Measurements from ENCODE around the gene SSBP3.

Gene SSBP3

DNA sequence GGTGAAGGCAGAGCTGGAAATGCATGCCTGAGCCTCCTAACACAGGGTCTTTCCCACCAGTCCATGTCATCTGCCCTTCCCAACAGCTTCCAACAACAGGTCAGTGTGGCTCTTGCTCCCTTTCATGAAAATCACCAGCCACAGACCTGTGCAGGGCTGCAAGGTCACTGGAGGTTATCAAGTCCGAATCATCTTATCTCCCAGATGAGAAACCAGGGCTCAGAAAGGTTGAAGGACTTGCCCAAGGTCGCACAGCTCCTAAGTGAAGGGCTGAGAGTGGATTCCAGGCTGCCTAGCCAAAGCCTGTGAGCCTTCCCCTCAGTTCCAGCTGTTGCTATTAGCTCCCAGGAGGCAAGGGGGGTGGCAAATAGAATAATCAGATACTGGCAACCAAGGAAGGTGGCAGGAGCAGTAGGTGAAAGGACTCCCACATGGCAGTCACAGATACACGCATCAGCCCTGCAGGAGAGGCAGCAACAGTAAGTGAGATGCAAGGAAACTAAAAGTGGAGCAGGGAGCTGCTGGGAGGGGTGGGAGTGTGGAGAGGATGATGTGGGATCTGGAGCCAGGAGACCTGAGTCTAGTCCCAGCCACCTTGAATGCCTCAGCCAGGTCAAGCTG is 74.2 kb downstream of the SSBP3 start:
- DNase-seq (ENCODE audit: low spot score) (no peak), FAIRE-seq (no peak)

DNA sequence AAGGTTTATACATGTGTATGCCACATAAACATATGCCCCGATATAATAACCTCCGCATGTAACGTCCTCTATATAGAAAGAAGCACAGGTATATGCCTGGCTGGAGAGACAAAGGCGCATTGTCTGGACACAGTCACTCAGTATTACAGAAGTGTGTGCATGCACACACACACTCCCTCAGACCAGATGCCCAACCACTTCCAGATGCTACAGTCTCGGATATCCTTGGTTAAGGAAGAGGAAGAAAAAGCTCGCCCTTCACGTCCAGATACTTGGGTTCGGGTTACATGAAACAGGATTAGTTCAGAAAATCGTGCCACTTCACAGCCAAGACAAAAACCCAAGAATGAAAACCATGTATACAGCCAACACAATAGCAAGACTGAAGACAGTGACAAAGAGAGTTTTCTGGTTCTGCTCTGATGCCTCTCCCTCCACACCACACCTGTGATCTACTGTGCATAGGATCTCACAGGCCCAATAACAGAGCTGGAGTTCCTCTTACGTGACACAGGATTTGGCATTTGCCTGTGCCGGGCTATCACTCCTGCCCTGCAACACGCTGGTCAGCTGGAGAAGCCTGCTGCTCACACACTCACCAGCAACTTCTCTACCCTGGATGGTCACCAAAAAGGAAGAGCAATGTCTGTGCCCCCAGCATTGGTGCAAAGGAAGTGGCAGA is 75.0 kb downstream of the SSBP3 start:
- DNase-seq (ENCODE audit: low spot score) (no peak), FAIRE-seq (no peak)

DNA sequence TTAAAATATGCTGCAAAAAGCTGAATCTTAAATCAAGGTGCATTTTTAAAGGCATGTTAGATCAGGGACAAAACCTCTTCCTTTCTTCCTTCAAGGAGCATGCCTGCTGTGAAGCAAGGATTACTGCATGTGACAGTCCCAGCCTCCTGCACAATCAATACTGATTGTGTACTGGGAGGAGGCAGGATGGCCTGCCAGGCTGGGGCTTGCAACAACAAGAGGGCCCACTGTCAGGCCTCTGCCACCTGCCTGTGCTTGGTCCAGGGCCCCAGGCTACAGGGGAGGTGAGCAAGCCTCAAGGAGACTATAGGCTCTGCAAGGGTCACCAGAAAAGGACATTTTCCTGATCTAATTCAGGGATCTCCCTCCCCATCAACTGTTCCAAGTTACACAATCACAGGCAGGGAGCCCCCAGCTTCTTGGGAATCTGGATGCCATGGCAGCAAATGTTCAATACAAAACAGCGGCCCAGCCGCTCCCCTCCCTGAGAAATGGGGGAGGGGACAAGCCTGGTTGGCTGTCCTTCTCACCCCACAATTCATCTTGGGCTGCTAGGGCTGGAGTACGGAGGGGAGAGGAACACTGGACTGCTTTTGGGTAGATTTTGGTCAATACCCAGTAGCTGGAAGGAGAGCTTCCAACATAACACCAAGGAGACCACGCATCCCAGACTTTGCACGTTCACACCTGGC is 76.7 kb downstream of the SSBP3 start:
- DNase-seq (ENCODE audit: low spot score): no peak
- FAIRE-seq: no peak

DNA sequence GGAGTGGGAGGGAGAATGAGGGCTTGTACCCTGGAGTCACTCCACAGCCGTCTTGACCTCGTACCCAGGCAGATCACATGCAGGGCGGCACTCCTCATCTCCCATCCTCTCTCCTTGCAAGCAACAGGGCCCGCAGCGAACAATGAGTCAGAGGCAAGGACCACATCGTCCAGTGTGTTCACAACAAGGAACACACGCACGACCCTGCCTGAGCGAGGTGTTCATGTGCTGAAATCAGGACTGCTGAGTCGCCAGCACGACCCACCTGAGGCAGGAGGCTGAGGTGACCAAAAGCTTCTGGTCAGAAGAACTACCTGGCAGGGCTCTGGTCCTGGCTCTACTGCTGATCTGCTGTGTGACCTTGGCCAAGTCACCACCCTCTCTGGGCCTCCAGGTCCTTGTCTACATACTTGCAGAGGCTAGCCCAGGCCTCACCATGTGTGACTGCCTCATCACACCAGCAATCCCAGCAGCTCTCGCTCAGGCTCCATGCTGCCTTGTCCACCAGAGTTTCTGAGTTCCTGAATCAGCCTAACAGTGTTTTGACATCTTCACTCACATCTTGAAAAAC is 78.0 kb downstream of the SSBP3 start:
- DNase-seq (ENCODE audit: low spot score): no peak
- no peak for FAIRE-seq

DNA sequence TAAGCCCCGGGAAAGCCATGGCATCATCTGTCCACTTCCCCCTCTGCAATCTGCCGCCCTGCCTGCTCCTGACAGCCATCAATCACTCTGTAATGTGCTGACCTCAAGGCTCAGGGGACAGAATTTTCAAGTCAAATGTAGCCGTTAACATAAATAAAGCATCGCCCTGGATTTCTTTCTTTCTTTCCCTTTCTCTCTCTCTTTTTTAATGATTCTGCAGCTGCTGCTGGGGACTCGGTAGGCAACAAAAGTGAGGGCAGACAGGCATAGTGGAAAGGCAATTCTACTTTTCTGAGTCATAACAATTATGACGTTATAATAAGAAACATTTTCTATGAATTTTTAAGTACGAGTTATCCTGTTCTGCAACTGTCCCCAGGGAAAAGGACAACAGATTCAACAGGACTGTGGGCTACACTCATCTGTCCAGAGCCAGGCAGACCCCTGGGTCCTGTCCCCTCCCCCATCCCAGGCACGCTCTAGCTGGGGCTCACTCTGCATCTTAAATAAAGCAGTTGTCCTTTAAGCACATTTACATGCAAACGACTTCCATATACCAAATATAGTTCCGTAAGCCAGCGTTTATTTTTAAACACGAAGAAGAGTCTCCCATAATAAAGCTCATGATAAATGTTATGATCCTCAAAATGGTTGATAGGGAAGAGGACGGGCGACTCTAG is 78.7 kb downstream of the SSBP3 start:
- DNase-seq (ENCODE audit: low spot score) (no peak), FAIRE-seq (no peak)

DNA sequence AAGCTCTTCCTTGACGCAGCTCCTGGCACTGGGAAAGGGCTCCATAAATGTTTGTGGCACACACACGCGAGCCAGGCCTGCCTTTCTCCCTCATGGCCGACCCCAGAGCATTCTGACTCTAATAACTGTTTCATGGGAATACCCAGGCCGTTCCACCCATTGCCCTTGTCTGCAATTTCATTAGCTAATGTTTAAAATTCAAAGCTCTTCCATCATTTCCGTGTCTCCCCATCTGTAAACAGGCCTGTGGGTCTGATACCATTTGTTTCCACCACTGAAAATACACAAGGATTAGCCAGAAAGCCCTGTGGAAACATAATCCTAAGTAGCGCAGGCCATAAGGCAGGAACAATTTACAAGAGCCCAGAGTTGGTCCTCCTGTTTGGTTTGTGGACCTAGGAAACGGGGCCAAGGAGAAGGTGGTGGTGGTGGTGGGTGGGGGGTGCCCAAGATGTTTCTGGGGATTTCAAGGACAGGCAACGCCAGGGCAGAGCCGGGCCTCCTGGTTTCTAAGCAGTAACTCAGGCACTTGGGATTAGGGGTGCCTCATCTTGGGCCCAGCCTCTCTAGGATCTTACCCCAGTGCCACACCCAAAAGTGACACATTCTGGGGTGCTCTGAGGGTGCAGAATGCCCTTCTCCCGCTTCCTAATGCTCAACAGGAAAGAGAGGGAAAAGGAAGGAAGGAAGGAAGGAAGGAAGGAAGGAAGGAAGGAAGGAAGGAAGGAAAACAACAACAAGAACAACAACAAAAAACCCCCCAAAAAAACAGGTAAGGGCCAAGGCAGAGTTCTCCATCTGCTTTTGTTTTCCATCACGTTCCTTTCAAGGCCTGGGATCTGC is 79.4 kb downstream of the SSBP3 start:
- no peak for FAIRE-seq
- DNase-seq (ENCODE audit: low spot score): no peak

DNA sequence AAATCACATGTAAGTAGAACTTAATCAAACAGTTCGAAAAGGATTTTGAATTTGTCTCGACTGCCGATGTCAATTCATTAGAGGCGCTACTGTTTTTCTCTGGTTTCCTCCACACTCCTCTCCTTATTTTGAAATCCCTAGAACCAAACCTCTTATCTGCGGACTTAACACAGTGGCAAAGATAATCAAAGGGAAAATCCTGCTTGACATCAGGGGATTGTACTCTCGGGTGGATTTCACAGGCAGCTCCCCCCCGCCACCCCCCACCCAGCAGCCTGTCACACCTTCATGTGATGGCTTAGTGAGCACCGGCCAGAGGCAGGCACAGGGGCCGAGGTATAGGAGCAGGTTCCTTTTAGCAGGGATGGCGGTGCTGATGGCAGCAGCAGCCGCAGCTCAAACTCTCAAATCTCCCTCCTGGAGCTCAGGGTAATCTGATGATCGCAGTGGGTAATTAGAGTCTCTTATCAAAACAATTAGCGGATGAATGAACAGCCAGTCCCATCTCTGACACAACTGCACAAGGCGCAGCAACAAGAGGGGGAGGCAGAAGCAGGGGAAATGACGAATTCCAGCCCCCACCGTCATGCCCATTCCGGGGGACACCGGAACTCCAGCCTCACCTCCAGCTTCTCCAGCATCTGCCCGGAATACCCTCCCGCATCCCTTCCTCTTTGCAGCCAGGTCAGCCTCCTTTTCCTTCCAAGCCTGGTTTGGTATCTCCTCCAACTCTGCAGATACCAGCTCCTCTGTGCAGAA is 80.3 kb downstream of the SSBP3 start:
- FAIRE-seq: no peak
- DNase-seq (ENCODE audit: low spot score): no peak

DNA sequence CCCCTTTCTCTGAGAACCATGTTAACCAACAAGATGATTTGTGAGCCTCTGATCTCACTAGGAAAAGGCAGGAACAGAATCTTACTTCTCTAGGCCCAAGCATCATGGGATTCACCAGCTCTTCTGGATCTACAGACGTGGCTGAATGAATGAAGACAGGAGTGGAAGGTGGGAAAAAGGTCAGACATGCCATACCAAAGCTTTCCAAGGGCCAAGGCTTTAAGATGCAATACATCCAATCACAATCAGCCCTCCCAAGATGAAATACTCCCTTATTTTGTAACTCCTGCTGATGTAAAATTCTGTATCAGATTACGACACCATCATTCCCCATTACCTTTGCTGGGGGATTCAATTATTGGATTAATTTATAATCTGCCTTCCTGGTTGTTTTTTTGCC is 80.9 kb downstream of the SSBP3 start:
- FAIRE-seq (no peak), DNase-seq (ENCODE audit: low spot score) (no peak)

DNA sequence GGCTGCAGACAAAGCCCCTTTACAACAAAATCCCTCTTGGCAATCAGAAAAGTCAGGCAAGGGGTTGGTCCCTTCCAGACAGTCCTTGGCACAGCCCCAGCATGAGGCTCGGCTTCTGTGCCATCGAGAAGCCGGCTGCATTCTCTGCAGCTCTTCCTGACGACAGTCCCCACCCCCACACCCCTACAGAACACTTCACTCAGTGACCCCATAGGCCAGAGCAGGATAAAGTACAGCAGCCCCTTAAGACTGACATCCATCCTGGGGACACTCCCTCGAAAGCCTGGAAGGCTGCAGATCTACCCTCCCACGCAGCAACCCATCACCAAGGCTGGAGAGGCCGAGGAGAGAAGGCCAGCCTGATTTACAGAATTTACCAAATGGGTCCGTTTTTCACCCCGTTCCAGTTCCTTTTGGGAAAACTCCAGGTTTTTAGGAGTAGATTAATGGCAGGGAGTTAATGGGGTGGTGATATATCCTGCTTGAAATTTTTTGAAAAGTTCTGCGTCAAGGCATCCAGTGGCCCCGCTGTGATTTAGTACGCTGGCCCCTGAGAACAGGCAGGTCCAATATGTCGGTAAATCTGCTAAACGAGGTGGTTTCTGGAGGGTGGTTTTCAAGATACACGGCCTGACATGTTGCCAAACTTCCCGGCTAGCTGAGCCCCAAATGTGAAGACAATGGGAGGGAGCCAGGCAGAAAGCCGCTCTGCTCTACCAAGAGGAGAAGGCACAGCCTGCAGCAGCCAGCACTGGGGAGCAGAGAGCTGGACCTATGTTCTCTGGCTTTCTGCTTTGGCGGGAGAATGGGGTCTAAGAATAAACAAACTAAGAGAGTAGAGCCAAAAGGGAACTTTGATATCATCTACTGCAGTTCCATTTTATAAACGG is 81.7 kb downstream of the SSBP3 start:
- DNase-seq (ENCODE audit: low spot score) (no peak), FAIRE-seq (no peak)

DNA sequence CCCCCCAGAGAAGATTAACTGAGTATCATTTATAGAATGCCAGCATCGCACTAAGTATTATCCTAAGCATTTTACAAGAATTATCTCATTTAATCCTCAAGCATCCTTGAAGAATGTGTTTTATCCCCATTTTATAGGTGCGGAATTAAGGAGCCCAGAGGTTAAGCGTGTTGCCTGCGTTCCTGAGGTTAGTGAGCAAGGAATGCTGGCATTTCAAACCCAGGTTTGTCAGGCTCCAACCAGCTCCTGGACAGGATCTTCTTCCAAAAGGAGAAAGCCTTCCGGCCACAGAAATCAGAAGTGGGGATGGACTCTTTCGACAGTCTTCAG is 82.3 kb downstream of the SSBP3 start:
- DNase-seq (ENCODE audit: low spot score) (no peak), FAIRE-seq (no peak)

DNA sequence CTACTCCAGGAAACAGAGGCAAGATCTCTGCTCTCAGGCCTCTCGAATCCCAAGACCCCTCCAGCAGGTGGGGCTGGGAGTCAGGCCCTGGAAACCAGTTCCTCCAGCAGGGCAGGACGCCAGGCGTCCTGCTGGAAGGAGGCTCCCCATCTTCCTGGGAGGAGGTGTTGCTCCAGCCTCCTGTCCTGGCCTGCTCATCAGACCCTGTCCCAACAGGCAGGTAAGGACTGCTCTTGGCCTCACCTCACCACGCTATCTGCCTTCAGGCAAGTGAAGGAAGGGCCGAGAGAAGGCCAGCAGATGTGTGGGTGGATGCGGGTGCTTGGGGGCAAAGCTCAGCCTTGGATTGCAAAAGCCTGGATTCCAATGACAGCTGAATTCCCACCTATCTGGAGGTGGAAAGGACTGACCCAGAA is 82.9 kb downstream of the SSBP3 start:
- no peak for FAIRE-seq

DNA sequence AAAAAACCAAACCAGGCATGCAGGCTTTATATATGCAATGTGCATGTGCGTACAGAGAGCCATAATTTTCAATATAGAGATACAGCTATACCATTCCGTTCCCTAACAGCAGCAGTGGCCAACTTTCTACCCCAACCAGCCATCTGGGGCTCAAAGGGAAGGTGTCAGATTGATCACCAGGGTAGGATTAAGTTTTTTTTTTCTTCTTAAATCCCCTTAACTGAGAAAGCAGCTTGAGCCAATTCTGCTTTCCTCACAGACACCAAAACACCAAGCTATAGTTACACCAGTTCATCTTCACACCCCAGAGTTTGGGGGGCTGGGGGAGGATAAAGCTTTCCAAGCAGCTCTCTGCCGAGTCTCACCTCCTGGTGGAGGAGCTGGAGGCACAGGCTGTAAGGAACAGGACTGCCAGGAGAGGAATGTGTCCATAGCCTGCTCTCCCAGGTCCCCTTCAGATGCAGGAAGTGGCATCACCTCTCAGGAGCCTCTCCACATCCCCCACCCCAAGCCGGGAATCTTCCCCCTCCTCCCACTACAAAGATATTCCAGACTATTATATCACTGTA is 87.9 kb downstream of the SSBP3 start:
- FAIRE-seq (no peak), DNase-seq (ENCODE audit: low spot score) (no peak)

More for the DNA sequence above, 82.9 kb downstream of the SSBP3 start:
- no peak for DNase-seq (ENCODE audit: low spot score)

DNA sequence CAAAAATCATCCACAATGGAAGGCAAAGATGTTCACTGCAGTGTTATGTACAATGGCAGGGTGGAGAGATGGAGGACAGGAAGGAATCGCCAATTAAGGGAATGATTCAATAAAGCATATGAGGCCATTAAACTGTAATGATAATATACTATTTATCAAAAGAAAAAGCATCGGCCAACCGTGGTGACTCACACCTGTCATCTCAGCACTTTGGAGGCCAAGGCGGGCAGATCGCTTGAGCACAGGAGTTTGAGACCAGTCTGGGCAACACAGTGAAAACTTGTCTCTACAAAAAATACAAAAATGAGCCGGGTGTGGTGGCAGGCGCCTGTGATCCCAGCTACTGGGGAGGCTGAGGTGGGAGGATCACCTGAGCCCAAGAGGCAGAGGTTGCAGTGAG is 89.1 kb downstream of the SSBP3 start:
- FAIRE-seq: no peak
- no peak for DNase-seq (ENCODE audit: low spot score)

DNA sequence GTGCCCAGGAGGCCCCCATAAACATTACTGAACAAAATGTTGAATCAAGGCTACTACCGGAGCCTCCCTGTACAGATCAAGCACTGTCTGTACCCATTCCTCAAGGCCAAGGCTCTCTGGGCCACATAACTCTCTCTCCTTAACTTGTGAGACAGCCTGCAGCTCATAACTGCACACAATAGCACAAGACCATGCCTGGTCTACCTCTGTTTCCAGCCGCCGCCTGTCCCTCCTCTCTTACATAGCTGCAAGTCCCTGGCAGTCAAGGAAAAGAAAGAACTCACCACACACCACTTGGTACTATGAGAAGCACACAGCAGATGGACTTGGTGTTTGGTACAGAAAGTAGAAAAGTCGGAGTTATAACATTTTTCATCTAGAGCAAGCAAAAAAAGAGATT is 91.1 kb downstream of the SSBP3 start:
- FAIRE-seq: no peak
- DNase-seq (ENCODE audit: low spot score): no peak

DNA sequence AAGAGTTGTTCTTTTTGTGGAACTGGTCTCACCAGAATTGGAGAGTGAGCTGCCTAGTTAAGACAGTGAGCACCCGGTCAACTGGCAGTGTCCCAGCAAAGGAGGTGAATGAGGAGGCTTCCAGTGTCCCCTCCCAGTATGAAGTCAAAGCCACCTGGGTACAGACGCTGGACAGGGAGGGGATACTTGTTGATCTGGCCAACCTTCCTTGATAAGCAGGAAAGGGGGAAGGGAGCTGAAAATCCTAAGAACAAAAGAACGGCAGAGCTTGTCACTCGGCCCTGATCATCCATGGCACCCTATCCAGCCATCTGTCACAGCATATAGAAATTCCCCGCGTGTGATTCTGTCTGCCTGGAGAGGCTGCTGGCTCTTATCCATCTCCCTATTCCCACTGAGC is 91.5 kb downstream of the SSBP3 start:
- FAIRE-seq: no peak

DNA sequence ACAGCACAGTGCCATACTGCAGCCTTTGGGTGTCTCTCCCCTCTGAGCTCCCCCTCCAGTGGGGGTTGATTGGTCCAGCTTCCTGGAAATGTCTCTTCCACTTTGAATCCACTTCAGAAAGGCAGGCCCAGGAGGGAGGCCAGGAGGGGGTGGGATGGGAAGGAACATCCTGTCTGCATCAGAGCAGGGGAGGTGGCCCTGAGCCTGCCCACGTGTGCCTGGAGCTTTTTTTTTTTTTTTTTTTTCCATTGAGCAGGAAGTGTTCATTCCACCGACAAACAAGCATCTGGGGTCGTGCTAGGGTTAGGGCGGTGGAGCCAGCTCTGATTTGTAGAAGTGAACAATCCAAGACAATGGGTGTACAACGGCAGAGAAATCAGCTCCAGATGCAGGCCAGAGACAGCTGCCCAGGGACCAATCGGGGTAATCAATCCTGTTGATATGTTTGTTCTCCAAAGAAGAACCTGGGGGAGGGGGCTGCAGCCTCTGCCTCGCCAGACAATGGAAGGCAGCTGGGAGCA is 93.3 kb downstream of the SSBP3 start:
- FAIRE-seq (no peak), DNase-seq (ENCODE audit: low spot score) (peak; percentile 61)

More for the DNA sequence above, 91.5 kb downstream of the SSBP3 start:
- no peak for DNase-seq (ENCODE audit: low spot score)

DNA sequence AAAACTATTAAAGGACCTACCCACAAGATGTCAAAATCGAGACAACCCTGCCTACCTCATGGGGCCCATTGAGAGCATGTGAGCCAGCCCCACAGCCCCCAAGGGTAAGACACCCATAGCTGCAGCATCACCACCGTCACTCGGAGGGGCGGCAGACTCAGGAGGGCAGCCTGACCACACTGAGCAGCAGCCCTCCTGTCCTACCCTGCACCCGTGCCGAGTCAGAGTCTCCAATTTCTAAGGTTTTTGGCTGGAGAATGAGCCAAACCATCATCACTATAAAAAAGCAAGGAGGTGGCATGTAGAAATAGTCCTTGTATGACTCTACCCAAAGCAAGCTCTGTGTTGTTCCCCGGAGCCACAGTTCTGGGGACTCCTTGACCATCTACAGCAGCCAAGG is 94.7 kb downstream of the SSBP3 start:
- DNase-seq (ENCODE audit: low spot score) (no peak), FAIRE-seq (no peak)

DNA sequence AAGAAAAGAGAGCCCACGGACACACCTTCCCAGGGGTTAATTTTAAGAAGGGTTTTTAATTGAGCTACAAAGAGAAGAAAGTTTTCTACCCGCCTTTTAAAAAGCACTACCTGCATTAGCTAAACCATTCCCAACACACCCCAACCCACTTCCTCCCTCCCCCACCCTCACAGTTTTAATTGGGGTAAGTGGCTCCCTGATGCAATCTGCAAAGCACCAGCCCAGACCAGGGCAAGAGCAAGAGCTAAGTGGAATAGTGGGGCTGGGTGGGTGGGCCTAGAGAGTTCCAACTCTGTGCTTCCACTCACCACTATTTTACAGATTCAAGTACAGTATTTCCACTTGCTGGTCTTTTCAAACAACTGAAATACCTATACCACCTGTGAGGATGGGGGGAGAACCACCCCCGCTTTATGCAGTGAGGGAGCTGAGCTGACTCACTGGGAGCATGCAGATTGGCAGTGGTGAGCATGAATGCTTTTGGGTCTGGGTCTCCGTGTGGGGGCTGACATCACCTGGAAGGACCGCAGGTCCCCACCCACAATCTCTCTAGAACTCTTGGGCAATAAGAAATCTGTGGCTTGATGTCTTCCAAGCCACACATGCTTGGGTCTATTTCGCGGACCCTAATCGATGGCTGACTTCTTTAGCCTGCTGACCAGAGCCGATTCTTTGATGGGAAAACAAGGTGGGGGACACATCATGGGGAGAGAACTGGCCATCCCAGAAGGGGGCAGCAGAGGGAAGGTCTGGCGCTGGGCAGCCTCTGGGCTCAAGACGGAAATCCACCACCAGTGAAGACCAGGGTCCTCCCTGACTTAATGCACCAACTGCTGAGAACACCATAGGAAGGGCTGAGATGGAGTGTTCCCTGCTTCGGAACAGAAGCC is 95.5 kb downstream of the SSBP3 start:
- no peak for FAIRE-seq

More for the DNA sequence above, 95.5 kb downstream of the SSBP3 start:
- peak; percentile 29 for DNase-seq (ENCODE audit: low spot score)
